HEK293 (cell line): ENCODE results near the gene ITGB3.

Experiments used
- BCL6B ChIP-seq: fragments of 450-650 bp; formaldehyde crosslinking; IDR thresholded peaks from 2 replicates; pipeline ENCODE4 v1.5.1; 2017; ENCODE audit warnings: missing biosample characterization, missing genetic modification characterization
- GFI1B ChIP-seq: fragments of 450-650 bp; formaldehyde crosslinking; IDR thresholded peaks from 2 replicates; pipeline ENCODE4 v1.5.1; 2016; ENCODE audit warnings: missing biosample characterization, missing genetic modification characterization
- GLI2 ChIP-seq: fragments of 450-650 bp; formaldehyde crosslinking; IDR thresholded peaks from 2 replicates; pipeline ENCODE4; 2017; ENCODE audit warnings: missing biosample characterization, missing genetic modification characterization, low read depth, borderline replicate concordance
- PRDM1 ChIP-seq: fragments of 450-650 bp; formaldehyde crosslinking; IDR thresholded peaks from 2 replicates; pipeline ENCODE4; 2016; ENCODE audit warnings: missing biosample characterization, missing genetic modification characterization
- PRDM10 ChIP-seq: fragments of 450-650 bp; formaldehyde crosslinking; IDR thresholded peaks from 2 replicates; pipeline ENCODE4 v1.5.1; 2016; ENCODE audit warnings: missing biosample characterization, missing genetic modification characterization
- TRIM28 ChIP-seq: IDR thresholded peaks from 2 replicates; pipeline ENCODE4 v1.6.1; 2011; ENCODE audit warnings: low read length, control low read depth, borderline replicate concordance
- ZNF133 ChIP-seq: fragments of 450-650 bp; formaldehyde crosslinking; IDR thresholded peaks from 2 replicates; pipeline ENCODE4 v1.5.1; 2016; ENCODE audit warnings: missing biosample characterization, missing genetic modification characterization
- ZNF23 ChIP-seq: fragments of 450-650 bp; formaldehyde crosslinking; IDR thresholded peaks from 2 replicates; pipeline ENCODE4 v1.5.1; 2016; ENCODE audit warnings: missing biosample characterization, missing genetic modification characterization, borderline replicate concordance
- ZNF24 ChIP-seq: fragments of 450-650 bp; formaldehyde crosslinking; IDR thresholded peaks from 2 replicates; pipeline ENCODE4 v1.5.1; 2016; ENCODE audit warnings: missing biosample characterization, missing genetic modification characterization
- ZNF394 ChIP-seq: fragments of 450-650 bp; formaldehyde crosslinking; IDR thresholded peaks from 2 replicates; pipeline ENCODE4 v1.5.1; 2016; ENCODE audit warnings: missing biosample characterization, missing genetic modification characterization, mild to moderate bottlenecking, moderate library complexity, borderline replicate concordance
- ZNF398 ChIP-seq: fragments of 450-650 bp; formaldehyde crosslinking; IDR thresholded peaks from 2 replicates; pipeline ENCODE4 v1.5.1; 2017; ENCODE audit warnings: missing biosample characterization, missing genetic modification characterization
- ZNF518A ChIP-seq: fragments of 450-650 bp; formaldehyde crosslinking; conservative IDR thresholded peaks from 2 replicates; pipeline ENCODE4 v1.5.1; 2016; ENCODE audit warnings: low read depth, missing biosample characterization, missing genetic modification characterization
- ZNF639 ChIP-seq: fragments of 450-650 bp; formaldehyde crosslinking; IDR thresholded peaks from 2 replicates; pipeline ENCODE4 v1.5.1; 2016; ENCODE audit warnings: missing biosample characterization, missing genetic modification characterization
- ZNF660 ChIP-seq: fragments of 450-650 bp; IDR thresholded peaks from 2 replicates; pipeline ENCODE4 v1.5.1; 2018; ENCODE audit warnings: missing biosample characterization, mild to moderate bottlenecking, missing genetic modification characterization
- TF ChIP-seq, protein P1 (sequence below): fragments of 450-650 bp; formaldehyde crosslinking; IDR thresholded peaks from 2 replicates; pipeline ENCODE4 v1.5.1; 2016; ENCODE audit warnings: missing biosample characterization, missing genetic modification characterization
- TF ChIP-seq, protein P2 (sequence below): fragments of 450-650 bp; formaldehyde crosslinking; IDR thresholded peaks from 2 replicates; pipeline ENCODE4 v1.5.1; 2016; ENCODE audit warnings: missing biosample characterization, missing genetic modification characterization
- TF ChIP-seq, protein P3 (sequence below): fragments of 450-650 bp; formaldehyde crosslinking; IDR thresholded peaks from 2 replicates; pipeline ENCODE4 v1.5.1; 2017; ENCODE audit warnings: missing biosample characterization, missing genetic modification characterization

ITGB3 gene

DNA sequence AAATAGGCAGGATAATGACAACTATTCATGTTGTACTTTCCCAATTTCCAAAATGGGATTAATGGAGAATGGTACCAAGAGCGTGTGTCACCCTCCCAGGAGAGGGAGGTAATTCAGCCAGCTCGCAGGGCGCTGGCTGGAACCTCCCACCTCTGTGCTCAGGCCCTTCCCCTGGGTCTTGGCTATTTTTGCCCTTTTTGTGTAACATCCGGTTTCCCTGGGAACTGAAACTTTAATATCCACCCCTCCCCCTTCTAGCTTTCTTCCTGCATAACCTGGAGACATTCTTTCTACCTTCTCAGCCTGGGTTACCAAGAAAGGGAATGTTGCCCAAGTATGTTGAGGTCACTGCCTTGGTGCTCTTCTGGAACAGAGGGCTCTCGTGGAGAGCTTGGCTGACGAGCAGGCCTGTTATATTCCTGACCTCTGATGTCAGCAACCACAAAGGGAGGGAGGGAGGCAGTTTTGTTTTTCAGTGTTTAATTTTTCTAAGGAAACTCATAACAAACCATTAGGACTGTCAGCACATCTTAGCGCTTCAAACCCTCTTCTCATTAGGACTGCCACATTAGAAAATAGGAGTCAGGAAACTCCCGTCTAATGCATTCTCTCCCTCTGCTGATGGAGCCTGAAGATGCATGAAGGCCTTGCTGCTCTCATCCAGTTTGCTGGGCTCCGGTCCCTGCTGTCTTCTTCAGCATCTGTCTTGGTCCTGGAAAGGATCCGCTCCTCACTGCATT, 25.6 kb downstream of the ITGB3 start (continued):
- TF ChIP-seq ZNF518A (tag by site-specific recombination) (0 out of 2 replicates have a peak, but pooled peaks have one; percentile 26), ZNF24 (tag by site-specific recombination) (0 out of 2 replicates have a peak, but pooled peaks have one; percentile 40), ZNF133 (no peak), BCL6B (tag by site-specific recombination) (no peak), GFI1B (tag by site-specific recombination) (no peak), GLI2 (tag by site-specific recombination) (no peak; the same call in 1 of the 2 replicates), ZNF398 (tag by site-specific recombination) (peak; percentile 29; the same call in 1 of the 2 replicates), ZNF660 (tag by site-specific recombination) (peak; percentile 54), TRIM28 (no peak), ZNF394 (tag by site-specific recombination) (0 out of 2 replicates have a peak, but pooled peaks have one; percentile 30), ZNF639 (peak; percentile 17; the same call in 1 of the 2 replicates), PRDM1 (tag by site-specific recombination) (peak; percentile 45; the same call in 1 of the 2 replicates), PRDM10 (tag by site-specific recombination) (peak; percentile 51; the same call in 1 of the 2 replicates), ZNF23 (no peak)
- TF ChIP-seq, protein P1, sequence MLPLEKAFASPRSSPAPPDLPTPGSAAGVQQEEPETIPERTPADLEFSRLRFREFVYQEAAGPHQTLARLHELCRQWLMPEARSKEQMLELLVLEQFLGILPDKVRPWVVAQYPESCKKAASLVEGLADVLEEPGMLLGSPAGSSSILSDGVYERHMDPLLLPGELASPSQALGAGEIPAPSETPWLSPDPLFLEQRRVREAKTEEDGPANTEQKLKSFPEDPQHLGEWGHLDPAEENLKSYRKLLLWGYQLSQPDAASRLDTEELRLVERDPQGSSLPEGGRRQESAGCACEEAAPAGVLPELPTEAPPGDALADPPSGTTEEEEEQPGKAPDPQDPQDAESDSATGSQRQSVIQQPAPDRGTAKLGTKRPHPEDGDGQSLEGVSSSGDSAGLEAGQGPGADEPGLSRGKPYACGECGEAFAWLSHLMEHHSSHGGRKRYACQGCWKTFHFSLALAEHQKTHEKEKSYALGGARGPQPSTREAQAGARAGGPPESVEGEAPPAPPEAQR: no peak
- TF ChIP-seq, protein P2, sequence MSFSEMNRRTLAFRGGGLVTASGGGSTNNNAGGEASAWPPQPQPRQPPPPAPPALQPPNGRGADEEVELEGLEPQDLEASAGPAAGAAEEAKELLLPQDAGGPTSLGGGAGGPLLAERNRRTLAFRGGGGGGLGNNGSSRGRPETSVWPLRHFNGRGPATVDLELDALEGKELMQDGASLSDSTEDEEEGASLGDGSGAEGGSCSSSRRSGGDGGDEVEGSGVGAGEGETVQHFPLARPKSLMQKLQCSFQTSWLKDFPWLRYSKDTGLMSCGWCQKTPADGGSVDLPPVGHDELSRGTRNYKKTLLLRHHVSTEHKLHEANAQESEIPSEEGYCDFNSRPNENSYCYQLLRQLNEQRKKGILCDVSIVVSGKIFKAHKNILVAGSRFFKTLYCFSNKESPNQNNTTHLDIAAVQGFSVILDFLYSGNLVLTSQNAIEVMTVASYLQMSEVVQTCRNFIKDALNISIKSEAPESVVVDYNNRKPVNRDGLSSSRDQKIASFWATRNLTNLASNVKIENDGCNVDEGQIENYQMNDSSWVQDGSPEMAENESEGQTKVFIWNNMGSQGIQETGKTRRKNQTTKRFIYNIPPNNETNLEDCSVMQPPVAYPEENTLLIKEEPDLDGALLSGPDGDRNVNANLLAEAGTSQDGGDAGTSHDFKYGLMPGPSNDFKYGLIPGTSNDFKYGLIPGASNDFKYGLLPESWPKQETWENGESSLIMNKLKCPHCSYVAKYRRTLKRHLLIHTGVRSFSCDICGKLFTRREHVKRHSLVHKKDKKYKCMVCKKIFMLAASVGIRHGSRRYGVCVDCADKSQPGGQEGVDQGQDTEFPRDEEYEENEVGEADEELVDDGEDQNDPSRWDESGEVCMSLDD (tag by site-specific recombination): no peak
- TF ChIP-seq, protein P3, sequence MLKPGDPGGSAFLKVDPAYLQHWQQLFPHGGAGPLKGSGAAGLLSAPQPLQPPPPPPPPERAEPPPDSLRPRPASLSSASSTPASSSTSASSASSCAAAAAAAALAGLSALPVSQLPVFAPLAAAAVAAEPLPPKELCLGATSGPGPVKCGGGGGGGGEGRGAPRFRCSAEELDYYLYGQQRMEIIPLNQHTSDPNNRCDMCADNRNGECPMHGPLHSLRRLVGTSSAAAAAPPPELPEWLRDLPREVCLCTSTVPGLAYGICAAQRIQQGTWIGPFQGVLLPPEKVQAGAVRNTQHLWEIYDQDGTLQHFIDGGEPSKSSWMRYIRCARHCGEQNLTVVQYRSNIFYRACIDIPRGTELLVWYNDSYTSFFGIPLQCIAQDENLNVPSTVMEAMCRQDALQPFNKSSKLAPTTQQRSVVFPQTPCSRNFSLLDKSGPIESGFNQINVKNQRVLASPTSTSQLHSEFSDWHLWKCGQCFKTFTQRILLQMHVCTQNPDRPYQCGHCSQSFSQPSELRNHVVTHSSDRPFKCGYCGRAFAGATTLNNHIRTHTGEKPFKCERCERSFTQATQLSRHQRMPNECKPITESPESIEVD: 0 out of 2 replicates have a peak, but pooled peaks have one; percentile 39
